Pulmonary artery endothelial cell (primary cell): ENCODE results near the gene DOCK3. TPM values are rescaled to one million over a fixed set of nuclear protein-coding genes. Genes with fewer than 3 reads are reported as not detected.
"Not testable (repeated sequence)": the region's sequence is repeated elsewhere in the genome, so short reads cannot be mapped to it uniquely, and the experiment has no call there.

Source experiments
- DNase-seq: peaks from one replicate; pipeline ENCODE4 v3.0.0-alpha.2; 2011; ENCODE audit warnings: low read depth, low spot score
- total RNA-seq: library from RNA; depleted of rRNA; stranded (reverse); fragments of >200 nt; gene quantifications from 2 replicates; pipeline ENCODE4 v1.2.3, GENCODE V29; 2014

DOCK3 gene
- total RNA-seq, 1 donor from 2014 or later, result under 0.01 TPM

DNA sequence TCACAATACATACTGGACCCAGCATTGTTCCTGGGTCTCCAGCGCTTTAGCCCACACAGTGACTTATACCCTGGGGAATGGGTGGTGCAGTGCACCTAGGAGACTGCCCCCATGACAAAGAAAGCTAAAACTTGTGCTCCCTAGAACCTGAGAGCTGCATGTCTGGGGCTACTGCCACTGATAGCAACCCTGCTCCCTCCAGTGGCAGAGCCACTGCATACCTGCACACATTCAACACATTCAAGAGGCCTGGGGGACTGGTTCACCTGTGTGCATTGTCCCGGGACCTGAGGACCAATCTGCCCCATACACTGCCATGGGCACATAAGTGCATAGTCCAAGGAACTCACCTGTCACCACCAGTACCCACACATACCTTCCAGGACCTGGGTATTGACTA, 407.6 kb downstream of the DOCK3 start:
- no peak for DNase-seq

DNA sequence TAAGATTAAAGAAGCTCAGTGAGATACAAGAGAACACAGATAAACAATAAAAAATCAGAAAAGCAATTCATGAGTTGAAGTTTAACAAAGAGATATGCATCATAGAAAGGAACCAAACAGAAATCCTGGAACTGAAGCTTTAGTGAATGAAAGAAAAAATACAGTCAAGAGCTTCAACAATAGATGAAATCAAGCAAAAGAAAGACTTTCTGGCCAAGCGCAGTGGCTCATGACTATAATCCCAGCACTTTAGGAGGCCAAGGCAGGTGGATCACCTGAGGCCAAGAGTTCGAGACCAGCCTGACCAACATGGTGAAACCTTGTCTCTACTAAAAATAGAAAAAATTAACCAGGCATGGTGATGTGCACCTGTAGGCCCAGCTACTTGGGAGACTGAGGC, 408.8 kb downstream of the DOCK3 start:
- DNase-seq, result no peak

DNA sequence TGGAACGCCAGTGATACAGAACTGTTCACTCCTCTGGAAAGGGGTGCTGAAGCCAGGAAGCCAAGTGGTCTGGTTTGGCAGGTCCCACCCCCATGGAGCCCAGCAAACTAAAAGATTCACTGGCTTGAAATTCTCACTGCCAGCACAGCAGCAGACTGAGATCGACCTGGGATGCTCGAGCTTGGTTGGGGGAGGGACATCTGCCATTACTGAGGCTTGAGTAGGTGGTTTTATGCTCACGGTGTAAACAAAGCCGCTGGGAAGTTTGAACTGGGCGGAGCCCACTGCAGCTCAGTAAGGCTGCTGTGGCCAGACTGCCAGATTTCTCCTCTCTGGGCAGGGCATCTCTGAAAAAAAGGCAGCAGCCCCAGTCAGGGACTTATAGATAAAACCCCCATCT, 417.4 kb downstream of the DOCK3 start:
- not testable (repeated sequence) for DNase-seq

DNA sequence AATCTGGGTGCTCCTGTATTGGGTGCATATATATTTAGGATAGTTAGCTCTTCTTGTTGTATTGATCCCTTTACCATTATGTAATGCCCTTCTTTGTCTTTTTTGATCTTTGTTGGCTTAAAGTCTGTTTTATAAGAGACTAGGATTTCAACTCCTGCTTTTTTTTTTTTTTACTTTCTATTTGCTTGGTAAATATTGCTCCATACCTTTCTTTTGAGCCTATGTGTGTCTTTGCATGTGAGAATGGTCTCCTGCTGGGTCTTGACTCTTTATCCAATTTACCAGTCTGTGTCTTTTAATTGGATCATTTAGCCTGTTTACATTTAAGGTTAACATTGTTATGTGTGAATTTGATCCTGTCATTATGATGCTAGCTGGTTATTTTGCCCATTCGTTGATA, 420.1 kb downstream of the DOCK3 start:
- not testable (repeated sequence) for DNase-seq

DNA sequence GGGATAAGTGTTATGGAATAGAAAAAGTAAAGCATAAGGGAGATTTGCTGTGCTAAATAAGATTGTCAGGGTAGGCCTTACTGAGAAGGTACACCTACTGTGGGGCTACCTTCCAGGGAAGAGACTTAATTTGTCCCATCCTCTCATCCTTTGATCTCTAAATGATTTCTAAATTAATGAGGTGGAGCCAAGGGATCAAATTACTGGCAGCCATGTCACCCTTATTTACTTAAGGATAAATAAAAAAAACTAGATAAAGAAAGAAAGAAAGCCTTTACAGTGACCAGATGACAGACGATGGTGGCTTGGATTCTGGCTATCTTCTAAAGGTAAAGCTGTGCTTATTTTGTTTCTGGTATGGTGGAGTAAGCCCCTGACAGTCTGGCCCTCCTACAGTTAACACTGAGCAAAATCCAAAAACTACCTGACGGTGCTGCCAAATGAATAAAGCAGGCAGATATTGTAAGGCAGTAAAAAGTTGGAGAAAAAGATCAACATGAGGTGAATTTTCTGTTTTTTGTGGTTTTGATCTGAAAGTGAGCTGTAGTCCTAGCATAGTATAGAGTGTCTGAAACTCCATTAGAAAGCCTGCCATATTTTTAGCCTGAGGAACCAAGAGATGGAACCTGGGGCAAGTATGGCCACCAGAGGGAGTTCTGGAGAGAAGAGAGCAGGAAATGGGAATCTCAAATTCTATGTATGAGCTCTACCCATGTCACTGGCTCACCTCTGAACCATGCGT, 425.2 kb downstream of the DOCK3 start:
- DNase-seq, result peak; percentile 8

DNA sequence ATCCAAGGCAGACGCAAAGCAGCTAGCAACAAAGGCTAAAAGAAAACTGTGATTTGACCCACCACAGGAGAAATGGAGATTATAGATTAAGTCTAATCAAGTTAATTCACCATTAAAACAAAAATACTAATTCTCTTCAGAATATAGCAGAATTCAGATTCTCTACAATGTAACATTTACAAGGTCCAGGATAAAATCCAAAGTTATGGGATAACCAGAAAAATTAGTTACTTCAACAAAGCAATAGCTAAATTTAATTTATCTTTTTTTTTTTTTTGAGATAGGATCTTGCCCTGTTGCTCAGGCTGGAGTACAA, 425.8 kb downstream of the DOCK3 start:
- no peak for DNase-seq

DNA sequence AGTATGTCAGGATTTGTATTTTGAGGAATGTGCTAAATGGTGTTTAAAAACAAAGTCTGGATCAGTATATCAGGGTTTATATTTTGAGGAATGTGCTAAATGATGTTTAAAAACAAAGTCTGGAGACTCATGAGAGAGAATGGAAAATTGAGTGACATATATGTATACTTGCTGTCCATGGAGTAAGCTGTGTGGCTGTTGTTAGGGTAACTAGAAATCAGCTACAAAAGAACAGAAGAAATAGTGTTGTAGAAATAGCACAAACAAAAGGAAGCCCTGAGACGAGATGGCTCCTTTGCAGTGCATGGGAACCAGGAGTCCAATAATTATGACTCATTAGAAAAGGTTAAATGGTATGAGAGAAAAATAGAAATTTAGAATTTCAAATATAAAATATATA, 427.7 kb downstream of the DOCK3 start:
- DNase-seq, result no peak

DNA sequence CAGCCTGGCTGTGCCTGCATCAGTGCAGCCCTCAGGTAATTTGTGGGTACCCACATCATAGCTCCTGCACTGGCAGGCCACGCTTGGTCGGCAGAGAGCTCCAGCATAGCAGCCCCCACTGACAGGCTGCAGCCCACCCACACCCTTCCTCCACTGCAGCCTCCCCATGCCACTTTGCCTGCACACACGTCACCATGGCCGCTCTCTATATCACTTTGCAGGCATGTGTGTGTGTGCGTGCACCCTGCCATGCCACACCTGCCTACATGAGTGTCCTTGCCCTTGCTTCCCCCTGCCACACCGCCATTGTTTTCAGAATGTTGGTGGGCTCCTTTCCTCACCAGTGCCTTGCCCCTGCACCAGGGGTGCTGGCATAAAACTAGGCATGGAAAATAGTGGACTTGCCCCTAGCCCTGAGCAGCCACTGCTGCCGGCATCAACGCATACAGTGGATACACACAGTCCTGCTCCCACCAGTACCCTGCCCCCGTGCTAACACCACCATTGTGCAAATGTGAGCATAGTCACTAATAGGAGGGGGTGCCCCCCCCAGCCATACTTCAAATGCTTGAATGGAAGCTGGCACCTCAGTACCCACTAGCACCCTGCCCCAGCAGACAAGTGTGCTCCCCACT, 431.6 kb downstream of the DOCK3 start:
- no peak for DNase-seq

DNA sequence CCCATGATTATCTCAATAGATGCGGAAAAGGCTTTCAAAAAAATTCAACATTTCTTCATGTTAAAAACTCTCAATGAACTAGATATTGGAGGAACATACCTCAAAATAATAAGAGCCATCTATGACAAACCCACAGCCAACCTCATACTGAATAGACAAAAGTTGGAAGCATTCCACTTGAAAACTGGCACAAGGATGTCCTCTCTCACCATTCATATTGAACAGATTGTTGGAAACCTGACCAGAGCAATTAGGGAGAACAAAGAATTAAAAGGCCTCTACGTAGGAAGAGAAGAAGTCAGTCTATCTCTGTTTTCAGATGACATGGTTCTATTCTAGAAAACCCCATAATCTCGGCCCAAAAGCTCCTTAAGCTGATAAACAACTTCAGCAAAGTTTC, 435.9 kb downstream of the DOCK3 start:
- no peak for DNase-seq

DNA sequence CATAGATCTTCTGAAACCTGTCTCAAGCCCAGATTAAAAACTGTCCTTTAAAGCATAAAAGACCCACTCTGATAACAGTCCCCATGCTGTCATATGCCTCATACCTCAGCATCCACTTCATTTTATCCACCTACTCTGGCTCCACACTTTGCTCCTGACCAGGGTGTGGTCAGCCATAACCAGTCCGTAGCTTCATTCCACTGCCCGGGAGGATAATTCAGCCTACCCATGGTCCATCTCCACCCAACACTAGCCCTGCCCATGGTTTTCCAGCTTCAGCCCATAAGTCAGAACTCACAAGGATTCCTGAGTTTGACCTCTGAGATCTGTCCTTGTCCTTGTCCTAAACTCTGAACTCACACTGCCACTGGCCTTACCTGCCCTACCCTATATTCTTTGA, 448.2 kb downstream of the DOCK3 start:
- no peak for DNase-seq

DNA sequence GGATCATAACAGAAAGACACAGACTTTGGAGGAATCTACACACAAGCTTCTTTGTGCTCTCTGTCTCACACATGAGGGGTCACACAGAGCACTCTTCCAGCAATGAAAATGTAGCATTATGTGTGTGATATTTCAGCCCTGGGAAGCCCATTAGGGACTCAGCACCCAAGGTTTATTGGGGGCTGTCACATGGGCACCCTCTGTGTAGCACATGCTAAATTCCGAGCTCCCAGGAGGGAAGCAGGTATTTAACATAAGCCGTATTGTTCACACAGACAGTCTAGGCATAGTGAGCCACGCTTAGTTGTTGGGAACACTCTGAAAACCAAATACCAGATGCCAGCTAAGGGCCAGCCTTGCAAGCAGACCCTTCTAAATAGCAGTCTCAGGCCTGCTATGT, 448.8 kb downstream of the DOCK3 start:
- no peak for DNase-seq

DNA sequence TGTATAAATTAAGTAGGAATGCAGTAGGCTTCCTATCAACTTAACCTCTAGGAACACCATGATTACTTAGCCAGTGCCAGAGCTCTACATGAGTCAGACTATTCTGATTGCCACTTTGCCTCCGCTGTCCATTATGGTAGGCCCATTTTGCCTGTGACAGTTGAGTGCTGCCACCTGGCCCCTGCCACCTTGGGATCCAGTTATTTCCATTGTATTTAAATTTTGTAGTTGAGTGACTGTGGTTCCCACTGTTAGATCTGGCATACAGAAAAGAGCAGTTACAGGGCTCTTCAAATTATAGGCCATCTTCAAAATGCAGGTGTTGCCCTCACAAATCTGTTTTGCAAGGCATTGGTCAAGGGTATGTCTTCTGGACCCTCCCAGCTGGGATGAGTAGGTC, 456.9 kb downstream of the DOCK3 start:
- not testable (repeated sequence) for DNase-seq

DNA sequence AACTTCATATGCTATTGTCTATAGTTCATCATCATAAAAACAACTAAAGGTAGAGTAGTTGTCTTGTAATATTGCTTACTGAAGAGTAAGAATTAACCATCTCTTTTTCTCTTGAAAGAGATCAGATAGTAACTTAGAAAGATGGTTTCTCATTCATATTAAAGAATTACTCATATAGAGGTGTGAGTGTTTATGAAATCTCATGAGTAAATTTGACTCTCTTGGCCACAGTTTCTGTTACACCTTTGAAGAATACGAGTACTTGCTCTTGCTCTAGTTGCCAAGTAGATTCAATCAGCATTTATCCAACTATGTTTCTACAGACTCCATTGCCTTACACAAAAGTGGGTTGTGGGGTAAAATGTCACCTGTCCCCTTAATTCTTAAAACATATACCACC, 463.0 kb downstream of the DOCK3 start:
- no peak for DNase-seq

DNA sequence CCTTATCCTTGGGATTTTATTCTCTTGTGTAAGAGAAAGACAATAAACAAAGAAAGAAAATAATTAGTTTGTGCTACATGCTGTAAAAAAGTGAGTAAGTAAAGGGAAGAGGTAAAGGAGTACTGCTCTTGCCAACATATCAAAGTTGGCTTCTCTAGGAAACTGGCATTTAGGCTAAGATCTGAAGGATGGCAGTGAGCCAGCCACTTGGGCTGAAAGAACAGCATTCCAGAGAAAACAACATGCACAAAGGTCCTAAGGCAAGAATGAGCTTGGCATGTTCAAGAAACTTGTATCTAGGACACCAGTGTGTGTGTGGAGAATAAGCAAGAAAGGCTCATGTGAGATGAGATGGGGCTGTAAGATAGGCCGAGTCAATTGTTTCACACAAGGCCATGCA, 464.9 kb downstream of the DOCK3 start:
- DNase-seq, result no peak

DNA sequence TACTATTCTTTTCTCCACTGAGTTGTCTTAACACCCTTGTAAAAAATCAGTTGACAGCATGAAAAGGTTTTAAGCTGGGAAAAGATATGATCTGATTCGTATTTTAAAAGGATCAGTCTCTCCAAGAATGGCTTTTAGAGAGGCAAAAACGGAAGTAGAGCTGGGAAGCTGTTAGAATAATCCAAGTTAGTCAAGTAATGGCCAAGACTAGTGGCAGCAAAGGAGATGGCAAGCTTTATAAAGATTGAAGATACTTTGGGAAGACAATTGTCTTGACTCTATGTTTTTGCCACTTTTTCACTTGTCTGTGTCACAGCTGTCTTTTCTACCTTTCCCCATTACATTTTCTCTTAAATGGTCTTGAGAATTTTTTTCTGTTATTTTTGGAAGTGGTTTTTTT, 466.8 kb downstream of the DOCK3 start:
- DNase-seq, result no peak

DNA sequence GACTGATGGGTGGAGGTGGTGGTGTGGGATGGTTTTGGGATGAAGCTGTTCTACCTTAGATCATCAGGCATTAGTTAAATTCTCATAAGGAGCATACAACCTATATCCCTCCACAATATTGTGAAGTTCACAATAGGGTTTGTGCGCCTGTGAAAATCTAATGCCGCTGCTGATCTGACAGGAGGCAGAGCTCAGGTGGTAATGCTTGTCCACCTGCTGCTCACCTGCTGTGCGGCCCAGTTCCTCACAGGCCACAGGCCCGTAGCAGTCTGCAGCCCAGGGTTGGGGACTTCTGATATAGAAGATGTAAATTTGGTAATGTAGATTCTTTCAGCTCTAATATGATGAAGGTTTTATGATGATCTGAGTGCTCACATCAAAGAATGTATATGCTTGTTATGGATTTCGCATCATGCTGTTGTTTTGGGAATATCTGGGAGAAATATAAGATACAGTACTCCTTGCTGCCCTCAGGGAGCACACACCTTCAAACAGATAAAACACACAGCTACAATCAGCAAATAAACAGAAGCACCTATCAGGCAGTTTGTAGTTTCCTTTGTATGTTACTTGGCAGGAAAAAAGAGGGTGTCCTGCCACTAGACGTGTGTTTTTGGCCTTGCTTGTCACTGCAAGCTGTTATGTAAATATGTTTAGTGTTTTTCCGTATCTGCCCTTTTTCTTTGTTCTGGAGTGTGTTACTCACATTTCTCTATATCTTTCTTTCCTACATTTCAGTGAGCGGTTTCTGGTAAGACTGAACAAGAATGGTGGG, 471.3 kb downstream of the DOCK3 start:
- DNase-seq, result no peak

DNA sequence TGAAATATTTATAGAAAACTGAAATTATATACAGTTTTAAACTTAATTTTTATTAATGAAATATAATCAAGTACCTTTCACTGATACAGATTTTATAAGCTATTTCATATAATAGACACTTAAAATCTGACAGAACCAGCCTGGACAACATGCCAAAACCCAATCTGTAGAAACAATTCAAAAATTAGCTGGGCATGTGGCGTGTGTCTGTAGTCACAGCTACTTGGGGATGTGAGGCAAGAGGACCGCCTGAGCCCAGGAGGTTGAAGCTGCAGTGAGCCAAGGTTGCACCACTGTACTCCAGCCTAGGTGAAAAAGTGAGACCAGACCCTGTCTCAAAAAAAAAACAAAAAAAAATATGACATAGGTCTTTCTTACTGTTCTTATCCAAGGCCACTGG, 472.1 kb downstream of the DOCK3 start:
- no peak for DNase-seq

DNA sequence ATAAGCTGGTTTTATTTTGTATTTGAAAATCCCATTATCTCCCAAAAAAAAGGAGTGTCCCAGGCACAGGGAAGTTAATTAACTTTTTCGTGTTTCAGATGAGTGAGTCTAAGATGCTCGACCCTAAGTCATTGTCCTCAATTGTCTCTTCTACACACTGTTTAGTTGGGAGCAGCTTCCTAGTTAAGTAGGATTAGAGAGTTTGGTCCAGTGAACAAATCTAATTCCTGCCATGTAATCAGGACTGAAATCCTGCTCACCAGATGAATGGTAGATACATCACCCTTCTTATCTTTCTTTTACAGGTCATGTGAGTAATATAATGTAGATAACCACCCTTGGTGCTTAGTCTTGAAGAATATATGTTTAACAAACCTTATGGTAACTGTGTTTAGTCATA, 481.4 kb downstream of the DOCK3 start:
- DNase-seq, result no peak

DNA sequence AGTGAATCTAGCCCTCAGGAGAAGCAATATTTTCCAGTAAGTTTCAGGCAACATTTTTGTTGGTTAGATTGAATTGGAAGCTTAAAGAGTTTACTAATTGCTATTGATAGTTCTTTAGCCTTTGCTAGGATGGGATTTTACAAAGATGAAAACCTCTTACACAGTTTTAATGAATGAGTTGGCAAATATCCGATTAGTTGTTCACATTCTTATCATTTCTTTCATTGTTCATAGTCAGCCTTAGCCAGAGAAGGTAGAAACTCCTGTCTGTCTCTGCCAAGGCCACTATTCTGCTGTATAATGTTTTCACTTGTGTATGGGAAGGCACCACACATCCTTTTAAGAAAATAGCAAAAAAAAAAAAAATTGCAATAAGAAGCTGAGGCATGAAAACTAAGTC, 488.3 kb downstream of the DOCK3 start:
- no peak for DNase-seq

DNA sequence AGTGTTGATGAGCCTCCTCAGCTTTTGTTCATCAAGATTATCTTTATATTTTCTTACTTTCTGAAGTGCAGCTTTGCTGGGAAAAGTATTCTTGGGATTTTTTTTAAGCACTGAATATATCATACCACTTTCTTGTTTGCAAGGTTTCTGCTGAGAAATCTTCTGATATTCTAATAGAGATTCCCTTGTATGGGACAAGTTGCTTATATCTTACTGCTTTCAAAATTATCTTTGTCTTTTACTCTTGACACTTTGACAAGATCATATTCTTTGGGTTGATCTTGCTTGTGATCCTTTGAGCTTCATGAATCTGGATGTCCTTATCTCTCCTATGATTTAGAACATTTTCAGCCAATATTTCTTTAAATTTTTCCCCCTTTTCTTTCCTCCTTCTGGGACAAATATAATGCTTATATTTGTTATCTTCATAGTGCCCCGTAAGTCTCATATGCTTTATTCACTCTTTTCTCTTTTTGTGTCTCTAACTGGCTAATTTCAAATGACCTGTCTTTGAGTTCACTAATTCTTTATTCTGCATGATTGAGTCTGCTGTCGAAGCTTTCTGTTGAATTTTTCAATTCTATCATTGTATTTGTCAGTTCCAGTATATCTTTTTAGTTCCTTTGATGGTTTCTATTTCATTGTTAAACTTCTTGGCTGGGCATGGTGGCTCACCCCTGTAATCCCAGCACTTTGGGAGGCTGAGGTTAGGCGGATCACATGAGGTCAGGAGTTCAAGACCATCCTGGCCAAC, 499.0 kb downstream of the DOCK3 start:
- DNase-seq, result no peak

DNA sequence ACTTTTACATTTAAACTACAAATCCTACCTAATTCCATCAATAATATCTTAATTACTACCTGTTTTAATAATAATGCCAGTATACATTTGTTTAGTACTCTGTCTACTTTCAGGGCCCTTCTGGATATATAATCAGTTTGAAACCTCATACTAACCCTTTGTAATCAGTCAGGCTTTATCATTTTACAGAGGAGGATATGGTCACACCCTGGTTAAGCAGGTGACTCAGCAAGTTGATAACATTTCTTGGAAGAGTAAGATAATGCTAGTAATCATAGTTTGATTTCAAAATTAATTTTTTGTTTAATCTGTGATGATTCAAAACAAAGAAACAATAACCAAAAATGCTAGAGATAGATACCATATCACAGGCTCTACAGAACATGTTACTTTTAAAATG, 502.2 kb downstream of the DOCK3 start:
- no peak for DNase-seq

DNA sequence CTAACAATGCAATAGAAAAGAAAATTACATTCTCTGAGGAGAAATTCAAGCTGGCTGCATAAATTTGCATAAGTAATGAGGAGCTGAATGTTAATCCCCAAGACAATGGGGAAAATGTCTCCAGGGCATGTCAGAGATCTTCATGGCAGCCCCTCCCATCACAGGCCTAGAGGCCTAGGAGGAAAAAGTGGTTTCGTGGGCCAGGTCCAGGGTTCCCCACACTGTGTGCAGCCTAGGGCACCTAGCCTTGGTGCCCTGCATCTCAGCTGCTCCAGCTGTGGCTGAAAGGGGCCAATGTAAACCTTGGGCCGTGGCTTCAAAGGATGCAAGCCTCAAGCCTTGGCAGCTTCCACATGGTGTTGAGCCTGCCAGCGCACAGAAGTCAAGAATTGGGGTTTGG, 511.7 kb downstream of the DOCK3 start:
- not testable (repeated sequence) for DNase-seq
